Gastroesophageal sphincter (tissue), 3 donors: ENCODE data around the gene SLC22A7.

Source experiments
- CTCF ChIP-seq, 4 experiments: fragments of 200-600 bp in 2 of 4; fragments of 450-650 bp in 2 of 4; sonication (generic) in 1 of 4; IDR thresholded peaks; one replicate each; pipeline ENCODE4 v1.5.1; 2017 to 2019; ENCODE audit warnings: antibody characterized with exemption in 4 of 4, mild to moderate bottlenecking in 2 of 4, moderate library complexity in 2 of 4
- EP300 ChIP-seq: sonication (generic); formaldehyde crosslinking; IDR thresholded peaks from one replicate; pipeline ENCODE4 v1.6.1; 2017; ENCODE audit warnings: antibody characterized with exemption, mild to moderate bottlenecking

DNA sequence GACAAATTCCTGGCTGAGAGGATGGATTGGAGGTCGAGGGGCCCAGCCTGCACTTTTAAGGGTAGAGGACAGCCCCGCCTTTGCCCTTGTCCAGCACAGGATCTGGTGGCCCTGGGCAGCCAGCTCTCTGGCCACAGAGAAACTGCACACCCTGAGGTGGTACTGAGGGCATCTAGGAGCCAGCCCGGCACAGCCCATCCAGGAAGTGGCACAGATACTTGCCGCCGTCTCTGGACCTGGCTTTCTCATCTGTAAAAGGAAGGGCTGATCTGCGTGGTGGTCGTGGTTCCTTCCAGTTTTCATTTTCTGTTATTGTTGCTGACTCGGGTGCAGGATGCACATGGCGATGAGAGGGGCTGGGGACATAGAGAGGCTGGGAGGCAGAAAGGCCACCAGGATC is 16.0 kb upstream of the SLC22A7 start:
- TF ChIP-seq CTCF (IDR thresholded peaks at IDR 0.05) (no peak), EP300 (no peak)
